ENCODE data around the gene GAS2.
"Not testable (repeated sequence)": the region's sequence is repeated elsewhere in the genome, so short reads cannot be mapped to it uniquely, and the experiment has no call there.

GAS2 gene

DNA sequence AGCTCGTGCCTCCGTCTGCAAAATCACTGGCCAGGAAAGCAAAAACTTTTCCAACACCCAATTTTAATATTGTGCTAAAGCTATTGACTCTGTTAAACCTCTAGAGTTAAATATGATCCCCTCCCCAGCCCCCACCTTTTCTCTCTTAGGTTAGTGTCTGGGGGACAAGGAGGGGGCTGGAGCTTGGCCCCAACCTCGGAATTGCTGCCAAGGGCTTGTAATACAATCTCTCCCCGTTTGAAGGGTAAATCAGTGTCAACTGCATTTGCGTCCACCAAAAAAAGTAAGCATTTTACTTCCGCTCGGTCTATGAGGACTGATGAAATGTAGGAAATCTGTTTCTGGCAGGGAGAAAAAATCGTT, at the start of gene GAS2:
TSS of gene GAS2 (plus strand) at position 287 of the 363 bp plus-strand sequence. CDS start 8,259 bp downstream, outside the sequence.
- no peak for DNase-seq (ENCODE audit: low read depth in 2 of 2)

DNA sequence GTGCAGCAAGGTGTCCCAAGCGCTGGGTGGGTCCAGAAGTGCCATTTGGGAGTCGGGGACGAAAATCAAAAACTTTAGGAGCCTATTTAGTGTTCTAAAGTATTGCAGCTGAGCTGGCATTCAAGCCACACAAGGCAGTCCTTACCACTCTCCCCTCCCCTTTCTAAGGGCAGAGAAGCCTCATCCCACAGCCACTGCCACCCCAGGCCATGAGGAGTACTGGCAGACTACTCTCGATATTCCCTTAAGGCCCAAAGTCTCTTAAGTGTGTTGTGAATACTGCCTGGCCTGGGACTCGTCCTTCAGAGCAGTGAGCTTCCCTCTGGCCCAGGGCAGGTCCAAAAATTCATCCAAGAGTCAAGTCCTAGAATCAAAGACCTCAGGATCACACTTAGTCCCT, 48.5 kb upstream of the GAS2 start:
- no peak for DNase-seq (ENCODE audit: low read depth in 2 of 2)

DNA sequence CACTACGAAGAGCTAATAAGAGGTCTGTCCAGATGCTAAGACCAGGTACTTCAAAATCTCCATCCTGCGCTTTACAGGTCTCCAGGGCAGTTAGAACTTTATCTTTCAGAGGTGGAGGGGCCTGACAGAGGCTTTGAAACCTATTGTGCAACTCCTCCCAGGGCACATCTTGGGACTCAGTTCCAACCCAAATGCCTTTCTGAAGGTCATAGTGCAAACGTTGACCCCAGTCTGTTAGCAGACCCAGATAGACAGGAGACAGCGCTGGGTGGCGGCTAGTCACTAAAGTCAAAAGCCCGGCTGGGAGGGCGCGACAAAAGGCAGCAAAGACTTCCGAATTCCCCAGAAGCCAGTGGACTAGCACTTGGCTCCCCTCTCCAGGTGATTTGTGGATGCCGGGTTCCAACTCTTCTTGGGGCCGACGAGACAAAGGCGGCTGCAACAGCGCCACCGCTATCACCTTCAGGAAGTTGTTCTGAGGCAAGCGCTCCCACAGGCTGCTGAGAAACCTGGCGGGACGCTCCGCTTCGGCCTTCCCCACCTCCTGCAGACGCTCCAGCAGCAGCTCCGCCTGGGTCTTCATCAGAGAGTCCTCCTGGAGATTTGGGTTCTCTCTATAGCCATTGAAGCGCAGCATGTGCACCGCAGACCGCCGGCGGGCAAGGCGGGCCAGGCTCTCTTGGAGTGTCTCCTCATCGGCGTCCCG, 41.5 kb upstream of the GAS2 start:
- DNase-seq (ENCODE audit: low read depth in 2 of 2) = peak; percentile 23 to 46

DNA sequence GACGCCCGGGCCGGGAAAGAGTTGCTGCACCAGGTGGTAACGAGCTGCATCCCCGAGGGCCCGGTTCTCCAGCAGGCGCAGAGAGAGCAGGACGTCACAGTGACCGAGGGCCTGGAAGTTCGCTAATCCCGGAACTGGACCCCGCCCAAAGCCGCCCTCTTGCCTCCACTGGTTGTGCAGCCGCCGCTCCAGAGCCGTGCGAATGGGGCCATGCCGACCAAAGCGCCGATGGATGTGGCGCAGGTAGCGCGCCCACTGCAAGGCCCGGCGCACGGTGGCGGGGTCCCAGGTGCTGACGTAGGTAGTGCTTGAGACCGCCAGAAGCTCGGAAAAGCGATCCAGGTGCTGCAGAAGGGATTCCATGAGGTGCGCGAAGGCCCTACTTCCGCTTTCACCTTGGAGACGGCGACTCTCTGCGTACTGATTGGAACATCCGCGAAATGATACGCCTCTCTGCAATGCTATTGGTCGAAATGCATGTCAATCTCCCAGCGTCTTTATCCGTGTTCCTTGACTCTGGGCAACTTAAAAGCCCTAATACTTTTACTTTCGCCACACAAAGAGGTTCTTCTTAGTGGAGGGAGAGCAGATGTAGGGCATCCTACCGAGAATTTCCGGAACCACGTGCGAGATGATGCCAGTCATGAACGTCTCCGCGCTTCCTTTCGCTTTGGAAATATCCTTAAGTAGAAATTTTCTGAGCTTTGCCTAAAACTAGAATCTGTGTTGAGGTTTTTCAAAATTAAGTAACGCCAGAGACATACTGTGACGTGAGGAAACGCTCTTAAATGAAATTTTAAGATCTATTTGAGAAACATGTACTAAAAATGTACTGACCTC, 40.7 kb upstream of the GAS2 start, which contains the start of gene FANCF:
TSS of gene FANCF (minus strand) at position 376 of the 840 bp plus-strand sequence. CDS start at position 363, 13 bp downstream.
- peak; percentile 80 to 84 for DNase-seq (ENCODE audit: low read depth in 2 of 2)

DNA sequence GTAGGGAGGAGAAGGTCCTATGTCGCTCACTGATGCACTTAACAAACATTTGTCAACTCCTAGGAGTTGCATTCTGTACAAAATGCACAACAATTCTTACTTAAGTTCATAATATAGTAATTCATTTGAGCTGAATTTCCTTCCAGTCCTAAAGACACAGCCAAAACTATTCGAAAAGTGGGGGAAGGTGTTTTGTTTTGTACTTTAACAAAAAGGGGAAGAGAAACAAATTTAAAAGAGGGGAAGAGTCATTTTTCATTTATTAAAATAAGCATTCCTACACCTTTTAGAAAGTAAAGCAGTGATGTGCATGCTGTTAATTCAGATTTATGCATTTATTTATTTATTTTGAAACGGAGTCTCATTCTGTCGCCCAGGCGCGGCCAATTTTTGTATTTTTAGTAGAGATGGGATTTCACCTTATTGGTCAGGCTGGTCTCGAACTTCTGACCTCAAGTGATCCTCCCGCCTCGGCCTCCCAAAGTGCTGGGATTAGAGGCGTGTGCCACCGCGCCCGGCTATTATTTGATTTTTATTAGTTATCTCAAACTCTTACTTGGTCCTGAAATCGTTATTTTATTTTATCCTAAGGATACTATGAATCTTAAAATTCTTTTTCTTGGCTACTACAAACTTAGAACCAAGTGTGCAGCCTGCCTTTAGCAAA, 39.7 kb upstream of the GAS2 start:
- DNase-seq (ENCODE audit: low read depth in 2 of 2) = no peak

DNA sequence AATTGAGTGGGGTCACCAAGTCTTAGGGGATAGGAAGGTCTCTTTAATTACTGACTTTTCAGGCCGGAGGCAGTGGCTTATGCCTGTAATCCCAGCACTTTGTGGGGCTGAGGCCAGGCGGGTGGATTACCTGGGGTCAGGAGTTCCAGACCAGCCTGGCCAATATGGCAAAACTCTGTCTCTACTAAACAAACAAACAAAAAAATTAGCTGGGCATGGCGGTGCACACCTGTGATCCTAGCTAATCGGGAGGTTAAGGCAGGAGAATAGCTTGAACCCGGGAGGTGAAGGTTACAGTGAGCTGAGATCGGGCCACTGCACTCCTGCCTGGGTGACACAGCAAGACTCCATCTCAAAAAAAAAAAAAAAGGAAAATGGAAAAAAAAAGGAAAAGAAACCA, 39.0 kb upstream of the GAS2 start:
- DNase-seq (ENCODE audit: low read depth in 2 of 2) = no peak

DNA sequence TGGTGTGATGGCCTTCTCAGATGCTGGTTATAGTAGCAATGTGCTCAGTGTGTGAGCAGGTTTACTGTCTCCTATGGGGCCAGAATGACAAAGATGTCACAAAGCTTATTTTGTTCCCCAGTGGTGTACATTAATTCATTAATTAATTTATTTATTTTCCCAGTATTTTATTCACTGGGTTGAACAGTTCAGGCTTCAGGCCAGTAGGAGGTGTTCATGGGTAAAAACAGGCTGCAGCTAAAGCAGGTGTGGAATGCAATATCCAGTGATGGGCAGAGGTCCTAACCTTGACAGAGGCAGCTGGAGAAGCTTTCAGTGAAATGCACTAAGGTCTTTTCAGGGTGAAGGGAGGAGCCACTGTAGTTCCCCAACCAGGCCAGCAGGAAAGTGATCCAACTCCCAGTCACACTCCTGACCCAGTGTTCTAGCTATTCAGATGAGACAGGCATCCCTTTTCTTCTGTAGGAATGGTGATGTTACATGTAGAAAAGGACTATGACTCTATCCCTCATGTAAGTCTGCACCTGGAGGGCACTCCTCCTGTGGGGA, 33.0 kb upstream of the GAS2 start:
- no peak for DNase-seq (ENCODE audit: low read depth in 2 of 2)

DNA sequence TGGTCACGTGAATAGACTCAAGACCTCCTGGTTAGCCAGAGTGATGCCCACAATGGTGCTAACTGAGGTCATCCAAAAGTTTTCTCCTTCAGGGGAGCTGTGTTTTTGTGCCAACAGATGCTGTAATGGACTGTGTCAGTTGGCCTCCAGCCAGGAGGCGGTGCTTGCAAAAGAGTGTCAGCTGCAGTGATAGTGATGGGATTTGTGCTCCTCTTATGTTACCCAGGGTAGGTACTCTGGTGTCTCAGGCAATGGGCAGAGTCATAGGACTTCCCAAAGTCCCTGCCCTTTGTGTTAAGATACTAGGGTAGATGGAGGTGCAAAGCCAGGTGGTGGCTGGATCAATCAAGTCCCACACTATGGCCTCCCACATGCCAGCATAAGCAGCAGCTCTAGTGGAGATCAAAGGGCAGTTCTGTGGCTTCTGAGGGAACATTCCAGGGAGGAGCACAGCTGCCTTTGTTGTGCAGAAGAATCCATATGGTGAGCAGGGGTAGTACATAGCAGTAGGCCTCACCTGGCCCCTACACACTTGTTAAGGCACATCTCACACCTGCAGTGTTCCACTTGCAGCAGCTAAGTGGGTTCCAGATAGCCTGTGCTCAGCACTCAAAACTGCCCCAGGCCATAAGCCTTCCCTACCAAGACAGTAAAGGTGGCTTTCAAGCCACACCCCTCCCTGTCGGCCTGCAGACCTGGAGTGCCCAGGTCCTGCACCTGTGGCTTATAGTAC, 31.3 kb upstream of the GAS2 start:
- no peak for DNase-seq (ENCODE audit: low read depth in 2 of 2)

DNA sequence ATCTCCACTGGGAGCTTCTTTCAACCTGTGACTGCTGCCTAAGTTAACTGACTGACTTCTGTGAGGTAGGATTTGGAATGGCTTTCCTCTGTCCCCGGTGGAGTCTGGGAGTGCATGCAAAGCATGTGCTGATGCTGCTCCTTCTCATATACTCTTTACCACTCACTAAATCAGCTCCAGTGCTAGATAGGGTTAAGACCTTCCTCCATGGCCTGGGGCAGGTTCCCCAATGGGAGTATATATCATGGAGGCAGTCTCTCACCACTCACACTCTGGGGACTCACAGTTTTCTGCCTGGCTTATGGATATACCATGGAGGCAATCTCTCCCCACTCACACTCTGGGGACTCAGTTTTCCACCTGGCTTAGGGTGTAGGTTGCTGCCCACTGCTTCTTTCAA, 30.7 kb upstream of the GAS2 start:
- DNase-seq (ENCODE audit: low read depth in 2 of 2) = no peak

DNA sequence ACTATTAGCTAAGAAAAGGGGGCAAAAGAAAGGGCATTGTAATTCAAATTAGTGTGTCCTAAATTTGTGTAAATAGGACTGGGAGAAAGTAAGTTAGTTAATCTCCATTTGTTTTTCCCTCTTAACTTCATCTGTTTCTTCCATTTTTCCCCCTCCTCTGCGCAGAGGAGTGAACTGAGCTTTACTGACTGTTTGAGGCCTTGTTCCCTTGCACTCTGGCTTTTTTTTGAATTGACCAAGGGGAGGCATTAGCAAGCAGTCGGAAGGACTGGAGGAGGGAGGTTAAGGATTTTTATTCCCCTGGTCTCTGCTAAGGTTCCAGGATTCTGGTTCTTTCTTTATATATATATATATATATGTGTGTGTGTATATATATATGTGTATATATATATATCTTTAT, 25.5 kb upstream of the GAS2 start:
- no peak for DNase-seq (ENCODE audit: low read depth in 2 of 2)

DNA sequence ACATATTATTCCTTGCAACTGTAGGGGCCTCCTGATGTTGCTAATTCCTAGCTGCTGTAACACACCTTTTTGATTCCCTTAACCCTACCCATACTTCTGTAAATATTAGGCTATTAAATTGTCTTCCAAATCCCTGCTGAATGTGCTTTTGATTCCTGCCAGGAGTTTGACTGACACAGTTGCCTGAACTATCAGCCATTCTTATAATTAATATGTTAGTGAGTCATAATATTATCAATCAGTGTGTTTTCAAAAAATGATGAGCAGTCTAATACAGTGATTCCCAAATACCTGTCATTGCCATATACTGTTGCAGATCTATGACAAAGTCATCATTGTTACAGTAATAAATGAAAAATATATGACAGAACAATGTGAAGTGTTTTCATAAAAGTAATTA, 24.9 kb upstream of the GAS2 start:
- DNase-seq (ENCODE audit: low read depth in 2 of 2) = no peak

DNA sequence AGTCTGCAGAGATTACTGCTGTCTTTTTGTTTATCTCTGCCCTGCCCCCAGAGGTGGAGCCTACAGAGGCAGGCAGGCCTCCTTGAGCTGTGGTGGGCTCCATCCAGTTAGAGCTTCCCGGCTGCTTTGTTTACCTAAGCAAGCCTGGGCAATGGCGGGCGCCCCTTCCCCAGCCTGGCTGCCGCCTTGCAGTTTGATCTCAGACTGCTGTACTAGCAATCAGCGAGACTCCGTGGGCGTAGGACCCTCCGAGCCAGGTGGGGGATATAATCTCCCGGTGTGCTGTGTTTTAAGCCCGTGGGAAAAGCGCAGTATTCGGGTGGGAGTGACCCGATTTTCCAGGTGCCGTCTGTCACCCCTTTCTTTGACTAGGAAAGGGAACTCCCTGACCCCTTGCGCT, 14.1 kb upstream of the GAS2 start:
- DNase-seq (ENCODE audit: low read depth in 2 of 2) = not testable (repeated sequence)

DNA sequence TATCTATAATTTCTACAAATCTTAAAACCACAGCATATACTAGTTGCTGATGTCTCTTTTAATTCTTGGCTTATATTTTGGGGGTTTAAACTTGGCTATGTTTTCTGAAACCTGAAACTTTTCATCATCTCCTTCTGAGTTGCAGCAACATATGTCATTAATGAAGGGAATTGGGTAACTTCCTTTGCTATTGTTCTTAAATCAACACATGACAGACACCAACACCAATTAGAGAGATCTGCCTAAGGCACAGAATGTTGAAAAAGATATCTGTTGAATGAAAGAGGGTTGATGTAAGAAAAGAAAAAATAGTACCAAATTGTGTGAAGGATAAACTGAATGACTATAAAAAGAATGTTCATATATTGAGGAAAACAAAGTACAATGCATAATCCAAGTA, 10.3 kb upstream of the GAS2 start:
- DNase-seq (ENCODE audit: low read depth in 2 of 2) = no peak

DNA sequence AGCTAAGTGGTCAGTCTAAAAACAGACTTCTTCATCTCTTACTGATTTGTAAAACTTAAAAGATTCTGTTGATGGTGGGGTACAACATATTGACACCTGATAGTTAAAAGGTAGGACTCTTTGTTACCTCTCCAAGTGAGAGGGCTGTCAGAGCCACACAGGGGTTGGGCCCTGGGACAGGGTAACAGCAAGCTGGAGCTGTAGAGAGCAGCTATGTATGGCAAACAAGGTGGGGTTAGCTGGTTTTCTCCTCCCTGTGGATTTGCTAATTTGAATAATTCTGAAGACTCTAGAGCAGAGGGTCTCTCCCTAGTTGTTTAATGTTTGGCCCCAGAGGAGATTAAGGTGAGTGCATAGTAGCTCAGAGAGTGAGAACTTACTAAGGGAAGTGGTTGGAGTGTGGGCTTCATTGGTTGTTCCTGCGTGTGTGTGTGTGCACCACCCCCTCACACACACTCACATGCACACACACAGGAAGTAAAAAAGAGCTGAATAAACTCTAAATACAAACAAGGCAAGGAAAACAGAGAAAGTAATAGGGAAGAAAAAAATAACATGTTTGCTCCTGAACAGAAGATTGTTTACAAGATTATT, 9.2 kb upstream of the GAS2 start:
- DNase-seq (ENCODE audit: low read depth in 2 of 2) = no peak

DNA sequence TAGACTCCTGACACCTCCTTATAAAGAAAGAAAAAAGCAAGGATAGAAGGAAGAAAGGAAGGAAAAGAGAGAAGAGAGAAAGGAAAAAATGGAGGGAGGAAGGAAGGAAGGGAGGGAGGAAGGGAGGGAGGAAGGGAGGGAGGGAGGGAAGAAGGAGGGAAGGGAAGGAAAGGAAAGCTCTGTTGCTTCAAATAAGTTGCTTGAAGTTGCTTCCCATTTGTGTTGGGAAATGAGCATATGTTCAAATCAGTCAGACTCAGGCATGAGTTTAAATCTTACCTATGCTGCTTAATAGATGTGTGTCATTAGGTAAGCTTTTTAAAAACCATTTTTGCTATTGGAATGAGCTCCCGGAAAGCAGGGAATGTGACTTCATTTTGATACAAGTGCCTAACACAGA, 6.6 kb upstream of the GAS2 start:
- no peak for DNase-seq (ENCODE audit: low read depth in 2 of 2)

DNA sequence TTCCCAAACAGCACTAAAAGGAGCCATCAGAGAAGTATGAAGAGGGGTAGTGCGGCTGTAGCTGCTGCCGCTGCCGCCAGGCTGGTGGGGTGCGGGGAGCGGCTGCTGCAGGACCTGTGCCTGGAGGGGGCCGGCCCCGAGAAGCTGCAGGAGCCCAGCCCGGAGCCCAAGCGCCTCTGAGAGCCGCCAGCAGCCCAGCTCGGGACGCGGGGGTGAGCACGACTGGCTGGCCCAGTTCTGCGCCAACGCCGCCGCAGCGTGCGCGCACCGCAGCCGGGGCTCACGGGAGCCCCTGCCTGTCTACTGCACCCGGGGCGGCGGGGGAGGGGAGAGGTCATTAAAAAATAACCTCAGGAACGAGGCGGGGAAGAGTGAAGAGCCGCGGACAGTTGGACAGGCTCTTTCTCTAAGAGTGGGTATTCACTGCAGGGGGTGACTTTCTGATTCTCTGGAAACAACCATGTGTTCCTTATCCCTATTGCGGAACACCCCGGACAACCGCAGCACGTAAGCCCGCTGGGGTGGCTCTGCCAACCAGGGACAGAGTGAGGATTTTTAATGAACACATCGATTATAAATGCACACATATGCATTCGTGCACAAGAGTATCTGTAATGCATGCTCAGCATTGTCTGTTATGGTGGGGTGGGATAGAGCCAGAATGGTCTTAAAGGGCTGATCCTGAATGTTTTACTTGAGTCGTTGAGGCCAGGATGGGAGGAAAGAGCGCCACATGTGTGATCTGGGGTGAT, 453 bp downstream of the GAS2 start:
- peak; percentile 6 to 17 for DNase-seq (ENCODE audit: low read depth in 2 of 2)

DNA sequence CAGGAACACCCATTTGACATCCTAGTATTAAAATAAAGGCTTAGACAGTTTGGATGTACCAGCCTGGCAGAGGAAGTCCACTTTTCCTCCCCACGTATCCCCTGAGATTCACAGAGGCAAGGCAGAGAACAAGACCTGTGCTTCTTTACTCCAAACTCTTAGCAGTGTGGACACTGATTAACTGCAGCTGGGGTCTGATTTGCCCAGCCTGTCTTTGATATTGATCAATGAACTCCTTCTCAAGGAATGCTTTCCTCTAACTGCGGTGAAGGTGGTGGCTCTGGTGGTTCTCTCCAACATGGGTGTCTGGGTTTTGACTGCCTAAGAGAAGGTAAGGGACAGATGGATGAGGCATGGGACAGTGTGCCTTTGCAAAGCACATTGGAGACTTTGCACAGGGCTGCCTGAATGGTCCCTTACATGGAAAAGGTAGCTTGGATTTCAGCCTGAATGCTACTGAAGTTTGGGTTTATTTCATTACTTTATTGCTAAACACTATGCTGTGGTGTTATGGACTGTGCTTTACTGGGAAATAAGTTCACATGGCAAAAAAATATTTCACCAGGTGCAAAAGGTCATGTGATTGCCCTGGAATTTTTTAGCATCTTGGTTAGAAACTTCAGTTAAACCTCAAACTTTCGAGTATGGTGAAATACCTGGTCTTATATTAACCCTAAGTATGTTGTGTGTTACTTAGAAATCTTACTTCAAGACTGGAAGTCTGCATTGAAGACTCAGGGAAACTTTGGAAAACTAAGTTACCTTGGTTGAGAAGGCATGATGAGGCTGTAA, 1.8 kb downstream of the GAS2 start:
- DNase-seq (ENCODE audit: low read depth in 2 of 2) = no peak

DNA sequence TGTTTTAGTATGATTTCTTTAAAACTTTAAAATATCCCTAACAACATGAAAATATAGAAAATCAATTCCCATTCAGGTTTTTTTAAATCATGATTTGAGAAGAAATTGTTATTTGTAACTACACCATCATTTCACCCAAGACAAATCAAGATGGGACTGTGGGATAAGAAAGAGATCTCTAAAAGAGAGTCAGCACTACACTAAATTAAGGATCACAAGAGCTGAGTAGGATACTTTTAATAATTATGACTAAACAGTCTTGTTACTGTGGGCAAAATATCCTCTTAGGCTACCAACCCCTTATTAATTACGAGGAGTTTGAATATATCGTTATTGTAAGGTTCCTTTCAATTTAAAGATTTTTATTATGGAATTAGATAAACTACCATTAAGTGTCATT, 3.0 kb downstream of the GAS2 start:
- no peak for DNase-seq (ENCODE audit: low read depth in 2 of 2)

DNA sequence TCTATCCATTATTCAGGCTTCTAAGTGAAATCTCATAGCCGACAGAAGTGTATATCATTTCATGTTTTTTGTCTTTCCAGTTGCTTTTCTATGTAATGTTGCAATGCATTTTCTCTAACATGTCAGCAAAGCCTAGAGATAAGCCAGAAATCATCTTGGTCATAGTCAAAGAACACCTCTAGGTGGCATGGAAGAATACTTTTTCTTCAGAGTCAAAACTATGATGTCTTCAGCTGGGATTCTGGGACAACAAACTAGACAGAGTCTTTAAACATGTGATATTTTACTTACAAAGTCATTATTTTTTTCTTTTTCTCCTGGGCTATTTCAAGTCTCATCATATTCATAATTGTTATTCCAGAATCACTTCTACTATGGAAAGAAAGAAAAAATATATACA, 4.4 kb downstream of the GAS2 start:
- no peak for DNase-seq (ENCODE audit: low read depth in 2 of 2)

DNA sequence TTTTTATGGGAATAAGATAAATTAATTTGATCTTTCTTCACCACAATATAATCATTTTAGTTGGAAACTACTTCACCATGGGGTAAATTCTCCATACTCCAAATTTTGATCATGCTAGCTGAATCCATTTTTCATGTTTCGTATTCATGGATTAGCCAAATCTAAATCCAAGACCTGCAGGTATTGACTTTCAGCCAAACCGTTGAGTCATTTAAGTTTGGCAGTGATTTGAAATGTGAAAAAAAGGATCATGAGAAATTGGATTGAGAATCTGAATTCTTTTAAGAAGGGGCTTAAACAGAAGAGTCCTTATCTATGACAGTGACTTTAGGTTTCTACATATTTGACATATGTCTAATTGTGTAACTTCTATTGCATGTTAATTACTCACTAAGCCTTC, 5.3 kb downstream of the GAS2 start:
- DNase-seq (ENCODE audit: low read depth in 2 of 2) = no peak

Measured in stimulated activated CD8-positive, alpha-beta memory T cell treated with anti-CD3 and anti-CD28 coated beads, Interleukin-15, amount 100 ng/mL, for 48 hours (primary cell).